Nephron progenitor cell (in vitro differentiated cells): ENCODE data around the gene EVI2B.

Experiments used
- DNase-seq: peaks from one replicate; pipeline ENCODE4 v3.0.0; 2021
- H3K27ac Mint-ChIP-seq: 2 replicates; pipeline ENCODE4 v1.8.0; 2021; ENCODE audit warnings: mild to moderate bottlenecking, moderate library complexity, mixed read lengths
- H3K27me3 Mint-ChIP-seq: 2 replicates; pipeline ENCODE4 v1.8.0; 2021; ENCODE audit warnings: mild to moderate bottlenecking, low read depth, mixed read lengths; ENCODE audit not compliant: poor library complexity
- H3K36me3 Mint-ChIP-seq: 2 replicates; pipeline ENCODE4 v1.8.0; 2021; ENCODE audit warnings: low read depth, mixed read lengths
- H3K4me1 Mint-ChIP-seq: 2 replicates; pipeline ENCODE4 v1.8.0; 2021; ENCODE audit warnings: mixed read lengths
- H3K4me3 Mint-ChIP-seq: 2 replicates; pipeline ENCODE4 v1.8.0; 2021; ENCODE audit warnings: mild to moderate bottlenecking, moderate library complexity, mixed read lengths
- H3K9me3 Mint-ChIP-seq: 2 replicates; pipeline ENCODE4 v1.8.0; 2021; ENCODE audit warnings: mild to moderate bottlenecking, moderate library complexity, mixed read lengths
- CTCF ChIP-seq: fragments of 200-600 bp; sonication (generic); IDR thresholded peaks from 2 replicates; pipeline ENCODE4 v1.5.0; 2021; ENCODE audit warnings: antibody characterized with exemption

EVI2B gene

GRCh38 chr17:31281061-31281460, 32.8 kb downstream of the EVI2B start:
- no peak for TF ChIP-seq CTCF
- no peak overlapping the region for H3K27ac Mint-ChIP-seq
- H3K36me3 Mint-ChIP-seq, result peaks cover 51% of the 10 kb centered on the region
- H3K27me3 Mint-ChIP-seq, result no peaks in the 10 kb centered on the region
- H3K9me3 Mint-ChIP-seq, result peaks cover 3% of the 10 kb centered on the region
- H3K4me3 Mint-ChIP-seq, result no peak overlapping the region
- H3K4me1 Mint-ChIP-seq, result no peaks in the 10 kb centered on the region
- no peak for DNase-seq

GRCh38 chr17:31279401-31279800, 34.5 kb downstream of the EVI2B start:
- Mint-ChIP-seq H3K4me1 (no peaks in the 10 kb centered on the region), H3K36me3 (peaks cover 63% of the 10 kb centered on the region), H3K27ac (no peak overlapping the region), H3K27me3 (no peaks in the 10 kb centered on the region), H3K4me3 (no peak overlapping the region), H3K9me3 (peaks cover 3% of the 10 kb centered on the region)
- DNase-seq, result no peak
- no peak for TF ChIP-seq CTCF

GRCh38 chr17:31275116-31275515, 38.7 kb downstream of the EVI2B start:
- H3K36me3 Mint-ChIP-seq, result peaks cover 66% of the 10 kb centered on the region
- H3K9me3 Mint-ChIP-seq, result no peaks in the 10 kb centered on the region
- no peak for TF ChIP-seq CTCF
- DNase-seq, result no peak
- H3K27me3 Mint-ChIP-seq, result no peaks in the 10 kb centered on the region
- no peak overlapping the region for H3K4me3 Mint-ChIP-seq
- H3K27ac Mint-ChIP-seq, result no peak overlapping the region
- no peaks in the 10 kb centered on the region for H3K4me1 Mint-ChIP-seq

GRCh38 chr17:31274252-31274651, 39.6 kb downstream of the EVI2B start:
- Mint-ChIP-seq H3K4me3 (no peak overlapping the region), H3K4me1 (peaks cover 5% of the 10 kb centered on the region), H3K36me3 (peaks cover 69% of the 10 kb centered on the region), H3K27ac (no peak overlapping the region), H3K27me3 (no peaks in the 10 kb centered on the region), H3K9me3 (no peaks in the 10 kb centered on the region)
- DNase-seq, result no peak
- no peak for TF ChIP-seq CTCF

GRCh38 chr17:31273516-31273915, 40.3 kb downstream of the EVI2B start:
- DNase-seq, result no peak
- no peak for TF ChIP-seq CTCF
- Mint-ChIP-seq H3K27ac (no peak overlapping the region), H3K4me1 (peaks cover 8% of the 10 kb centered on the region), H3K27me3 (no peaks in the 10 kb centered on the region), H3K9me3 (no peaks in the 10 kb centered on the region), H3K4me3 (no peak overlapping the region), H3K36me3 (peaks cover 74% of the 10 kb centered on the region)

- no peak for TF ChIP-seq CTCF
- no peak for DNase-seq
- Mint-ChIP-seq H3K4me1 (peaks cover 8% of the 10 kb centered on the region), H3K4me3 (no peak overlapping the region), H3K9me3 (no peaks in the 10 kb centered on the region), H3K27ac (no peak overlapping the region), H3K36me3 (peaks cover 74% of the 10 kb centered on the region), H3K27me3 (no peaks in the 10 kb centered on the region)
Measured at GRCh38 chr17:31272803-31273202, 41.1 kb downstream of the EVI2B start.
